Measurements from ENCODE around the gene TMEM19.
A peak's percentile ranks its signal among the peaks of the same experiment; 100 is the strongest.

Gene TMEM19

GRCh38 chr12:71719647-71720370, 33.9 kb downstream of the TMEM19 start:
- no peak for DNase-seq

- DNase-seq: peak; percentile 88
Observed at GRCh38 chr12:71721783-71722505, 36.1 kb downstream of the TMEM19 start.

- no peak for DNase-seq
Observed at GRCh38 chr12:71725011-71725410, 39.1 kb downstream of the TMEM19 start.

- no peak for DNase-seq
Observed at GRCh38 chr12:71726548-71726947, 40.7 kb downstream of the TMEM19 start.

- DNase-seq: no peak
Observed at GRCh38 chr12:71727958-71728357, 42.1 kb downstream of the TMEM19 start.

- DNase-seq: no peak
Observed at GRCh38 chr12:71730936-71731335, 45.1 kb downstream of the TMEM19 start.

GRCh38 chr12:71731439-71732356, 45.8 kb downstream of the TMEM19 start:
- DNase-seq: peak; percentile 28

- DNase-seq: no peak
Observed at GRCh38 chr12:71732357-71732712, 46.5 kb downstream of the TMEM19 start.

GRCh38 chr12:71737197-71737596, 51.3 kb downstream of the TMEM19 start:
- no peak for DNase-seq

GRCh38 chr12:71742998-71743397, 57.1 kb downstream of the TMEM19 start:
- no peak for DNase-seq

GRCh38 chr12:71744522-71745300, 58.8 kb downstream of the TMEM19 start:
- peak; percentile 24 for DNase-seq

GRCh38 chr12:71746974-71747611, 61.2 kb downstream of the TMEM19 start:
- peak; percentile 88 for DNase-seq

- no peak for DNase-seq
Observed at GRCh38 chr12:71748081-71748850, 62.4 kb downstream of the TMEM19 start.

- no peak for DNase-seq
Observed at GRCh38 chr12:71749666-71750065, 63.8 kb downstream of the TMEM19 start.

GRCh38 chr12:71752891-71753290, 67.0 kb downstream of the TMEM19 start:
- peak; percentile 87 for DNase-seq

Data from hematopoietic multipotent progenitor cell treated with erythropoietin and hydrocortisone succinate and interleukin-3 and kit ligand, for 6 days (in vitro differentiated cells).